Activated effector memory CD4-positive, alpha-beta T cell treated with Interleukin-2 at 50 U/mL for 16 hours (primary cell): ENCODE results near the gene LPIN2.

ENCODE experiments used
- DNase-seq: peaks from one replicate; pipeline ENCODE4 v3.0.0-alpha.2; 2020

The LPIN2 gene

GRCh38 chr18:2978661-2979106, 34.3 kb downstream of the LPIN2 start:
- DNase-seq = no peak

- no peak for DNase-seq
Observed at GRCh38 chr18:2978208-2978607, 34.7 kb downstream of the LPIN2 start.

- no peak for DNase-seq
Observed at GRCh38 chr18:2976218-2977132, 36.5 kb downstream of the LPIN2 start.

DNA sequence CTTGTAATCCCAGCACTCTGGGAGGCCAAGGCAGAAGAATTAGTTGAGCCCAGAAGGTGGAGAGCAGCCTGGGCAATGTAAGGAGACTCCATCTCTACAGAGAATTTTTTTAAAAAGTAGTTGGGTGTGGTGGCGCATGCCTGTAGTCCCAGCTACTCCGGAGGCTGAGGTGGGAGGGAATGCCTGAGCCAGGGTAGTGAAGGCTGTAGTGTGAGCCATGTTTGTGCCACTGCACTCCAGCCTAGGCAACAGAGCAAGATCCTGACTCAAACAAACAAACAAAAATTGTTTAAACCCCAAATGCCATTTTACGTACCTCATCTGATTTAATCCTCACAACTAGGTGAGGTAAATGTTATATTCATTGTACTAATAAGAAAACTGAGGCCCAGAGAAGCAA, 38.2 kb downstream of the LPIN2 start:
- no peak for DNase-seq

GRCh38 chr18:2971741-2972552, 41.0 kb downstream of the LPIN2 start:
- DNase-seq = peak; percentile 51

DNA sequence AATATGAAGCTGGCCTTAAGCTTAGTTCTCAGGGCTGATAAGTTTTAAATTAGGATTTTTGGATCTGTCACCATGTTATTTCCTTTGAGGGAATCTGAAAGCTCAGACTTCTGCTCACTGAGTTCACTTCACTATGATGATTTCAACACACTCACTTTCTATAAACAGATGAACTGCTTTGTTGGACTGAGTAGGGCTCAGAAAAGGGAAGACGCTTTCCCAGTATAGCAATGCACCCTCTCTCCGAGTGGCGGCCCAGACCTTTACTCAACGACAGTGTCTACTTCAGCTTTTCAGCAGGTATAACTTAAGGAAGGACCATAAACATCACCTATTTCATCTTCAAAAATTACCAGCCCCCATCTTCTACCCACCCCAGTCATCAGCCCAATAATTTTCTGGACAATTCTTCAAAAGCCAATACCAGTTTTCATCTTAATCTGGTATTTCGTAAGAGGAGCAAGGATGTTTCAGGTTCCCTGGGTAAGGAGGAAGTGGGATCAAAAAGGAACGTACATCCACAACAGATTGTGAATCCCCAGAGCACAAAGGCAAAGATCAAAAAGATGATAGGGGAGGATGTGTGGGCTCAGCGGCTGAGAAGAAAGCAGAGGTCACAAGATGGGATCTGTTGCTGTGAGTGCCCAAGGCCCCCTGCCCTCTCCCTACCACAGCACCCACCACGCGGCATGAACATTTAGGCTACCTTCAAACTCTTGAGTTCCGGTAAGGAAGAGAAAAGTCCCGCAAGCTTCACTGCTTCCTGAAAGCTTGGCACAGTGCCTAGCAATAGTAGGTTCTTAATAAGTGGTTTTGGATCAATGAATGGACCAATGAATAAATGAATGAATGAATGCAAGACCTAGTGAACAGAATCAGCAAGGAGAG, 41.9 kb downstream of the LPIN2 start:
- DNase-seq = peak; percentile 26

DNA sequence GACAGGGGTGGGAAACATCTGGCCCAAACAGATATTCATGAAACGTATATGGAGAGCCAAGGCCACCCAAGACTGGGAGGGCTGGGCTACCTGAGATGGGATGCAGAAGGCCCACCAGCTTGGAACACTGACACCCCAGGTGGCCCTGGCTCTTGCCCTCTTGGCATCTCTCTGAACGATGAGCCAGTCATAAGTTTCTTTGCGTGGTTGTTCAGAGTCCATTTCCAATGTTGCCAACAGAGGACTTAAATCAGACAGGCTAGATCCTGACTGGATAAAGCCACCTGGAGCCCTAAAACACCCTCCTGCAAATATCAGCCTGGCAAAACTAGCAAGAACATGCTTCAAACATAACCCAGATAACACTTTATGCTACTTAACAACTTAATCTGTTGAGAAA, 42.6 kb downstream of the LPIN2 start:
- no peak for DNase-seq

GRCh38 chr18:2969695-2970094, 43.2 kb downstream of the LPIN2 start:
- DNase-seq = no peak

DNA sequence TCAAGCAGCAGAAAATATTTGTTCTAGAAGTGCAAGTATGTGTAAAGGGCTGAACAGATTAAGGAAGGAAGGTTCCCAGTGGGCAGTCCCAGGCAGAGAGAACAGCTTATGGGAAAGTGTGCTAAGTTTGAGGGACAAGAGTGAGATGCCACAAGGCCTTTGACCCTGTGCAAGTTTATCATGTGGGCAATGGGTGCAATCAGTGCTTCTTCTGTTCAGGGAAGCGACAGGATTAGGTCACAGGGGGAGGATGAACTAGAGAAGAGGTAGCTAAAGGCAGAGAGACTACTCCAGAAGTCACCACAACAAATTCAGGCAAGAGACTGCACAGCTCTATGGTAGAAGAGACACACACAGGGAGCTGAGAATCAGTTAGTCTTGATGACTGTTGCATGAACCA, 44.3 kb downstream of the LPIN2 start:
- no peak for DNase-seq

GRCh38 chr18:2967820-2968219, 45.1 kb downstream of the LPIN2 start:
- no peak for DNase-seq

GRCh38 chr18:2967357-2967756, 45.6 kb downstream of the LPIN2 start:
- no peak for DNase-seq

- no peak for DNase-seq
Observed at GRCh38 chr18:2966560-2966959, 46.4 kb downstream of the LPIN2 start.

GRCh38 chr18:2965797-2966196, 47.1 kb downstream of the LPIN2 start:
- no peak for DNase-seq

DNA sequence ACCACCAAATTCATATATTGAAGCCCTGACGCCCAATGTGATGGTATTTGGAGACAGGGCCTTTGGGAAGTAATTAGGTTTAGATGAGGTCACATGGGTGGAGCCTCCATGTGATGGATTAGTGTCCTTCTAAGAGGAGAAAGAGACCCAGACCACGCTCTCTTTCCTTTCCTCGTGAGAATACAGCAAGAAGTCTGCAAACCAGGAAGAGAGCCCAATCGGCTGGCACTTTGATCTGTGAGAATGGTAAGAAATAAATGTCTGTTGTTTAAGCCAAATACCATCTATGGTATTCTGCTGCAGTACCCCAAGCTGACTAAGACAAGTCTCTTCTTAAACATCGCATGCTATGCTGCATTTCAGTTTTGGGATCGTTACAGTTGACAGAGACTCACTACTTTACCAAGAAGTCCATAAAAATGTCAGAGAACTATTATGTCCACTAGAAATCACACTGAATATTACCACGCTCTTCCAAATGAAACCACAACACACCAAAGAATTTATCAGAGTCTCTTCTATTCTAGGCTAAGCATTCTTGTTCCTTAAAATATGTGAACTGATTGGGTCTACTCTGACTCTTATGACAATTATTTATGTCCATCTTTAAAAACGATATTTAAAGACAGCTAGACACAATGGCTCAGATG, 48.5 kb downstream of the LPIN2 start:
- DNase-seq = no peak
